Right cardiac atrium (tissue), 5 donors: ENCODE data around the gene RBP3. TPM values are rescaled to one million over a fixed set of nuclear protein-coding genes. Genes with fewer than 3 reads are reported as not detected.

Source experiments
- ATAC-seq, 2 donors: fragments of 200-7000 bp; cut with Tn5 transposase; one replicate each; pipeline versions ENCODE4 v1.8.0 to v1.9.1; 2020; ENCODE audit warnings: moderate library complexity in 2 of 2, mild to moderate bottlenecking in 1 of 2
- DNase-seq, 3 donors: peaks; one replicate each; pipeline ENCODE4 v3.0.0-alpha.2; 2020
- H3K27ac ChIP-seq: one replicate; pipeline ENCODE4 v1.5.1; 2013; ENCODE audit warnings: mild to moderate bottlenecking, low read length, control low read depth, moderate library complexity
- H3K27me3 ChIP-seq: one replicate; pipeline ENCODE4 v1.6.1; 2013; ENCODE audit not compliant: control insufficient read depth, insufficient read depth
- H3K4me1 ChIP-seq: one replicate; pipeline ENCODE4 v1.6.1; 2013; ENCODE audit warnings: low read length; ENCODE audit not compliant: control insufficient read depth, insufficient read depth
- H3K4me3 ChIP-seq: one replicate; pipeline ENCODE4 v1.5.1; 2013; ENCODE audit warnings: low read length, control low read depth
- H3K9me3 ChIP-seq: one replicate; pipeline ENCODE4 v1.6.1; 2013; ENCODE audit warnings: low read length; ENCODE audit not compliant: control insufficient read depth
- WGBS: extraction: QIAGEN DNeasy Blood & Tissue Kit; methylation state at CpG from one replicate; pipeline ENCODE4 v1.1.7; 2013; 5-methylcytosine and 5-hydroxymethylcytosine counted together
- intact Hi-C, 4 donors: fragments of 100-400 bp; cut with DNase I; formaldehyde crosslinking; loops; one replicate each; pipeline versions ENCODE4 v1.11.0 to v1.14.0; 2022 to 2023
- polyA plus RNA-seq: library from polyadenylated mRNA; stranded (reverse); fragments of 200-250 nt; gene quantifications from one replicate; pipeline ENCODE4 v1.2.3, GENCODE V29; 2013
- total RNA-seq, 4 donors: library from RNA; stranded (reverse); fragmentation: NEBNext Ultra II Directional; extraction: Animal tissue kit (Norgen Biotek cat#: 25700); gene quantifications; one replicate each; pipeline ENCODE4 v1.2.1, GENCODE V29; 2021
- donor health status: healthy with polysubstance abuse.
- donor health status: DM: no; HTN: yes; CAD: no.
- donor health status: DM: no; HTN: no; CAD: no.
- donor health status: DM: no; HTN: yes; CAD: no; lungs with severe emphysema.
- donor health status: DM: yes; HTN: yes; CAD: no.

Gene RBP3
- total and polyA plus RNA-seq, 5 donors, result not detected

- 93% methylated on average over 39 of the region's 39 CpGs for WGBS
- Histone ChIP-seq H3K9me3 (no peaks in the 10 kb centered on the region), H3K4me1 (no peaks in the 10 kb centered on the region), H3K27ac (no peak overlapping the region), H3K27me3 (no peaks in the 10 kb centered on the region), H3K4me3 (no peak overlapping the region)
- ATAC-seq (no peak), DNase-seq (no peak)
- intact Hi-C loops, result no loop called here
Observed at GRCh38 chr10:47350671-47351640, 2.8 kb downstream of the RBP3 start.

- DNase-seq, result no peak
- ATAC-seq, result no peak
- Histone ChIP-seq H3K4me3 (no peak overlapping the region), H3K4me1 (no peaks in the 10 kb centered on the region), H3K27ac (no peak overlapping the region), H3K9me3 (no peaks in the 10 kb centered on the region), H3K27me3 (no peaks in the 10 kb centered on the region)
- intact Hi-C loops, result no loop called here
- WGBS, result 81% methylated on average over 14 of the region's 14 CpGs
Observed at GRCh38 chr10:47351899-47352815, 4.0 kb downstream of the RBP3 start.

GRCh38 chr10:47353351-47353750 is 5.2 kb downstream of the RBP3 start:
- DNase-seq (no peak), ATAC-seq (no peak)
- Histone ChIP-seq H3K27me3 (no peaks in the 10 kb centered on the region), H3K4me3 (no peak overlapping the region), H3K4me1 (no peaks in the 10 kb centered on the region), H3K9me3 (no peaks in the 10 kb centered on the region), H3K27ac (no peak overlapping the region)
- 91% methylated on average over 6 of the region's 6 CpGs for WGBS
- intact Hi-C loops, result no loop called here

GRCh38 chr10:47354165-47354564 is 6.0 kb downstream of the RBP3 start:
- WGBS, result 63% methylated on average over 4 of the region's 4 CpGs
- Histone ChIP-seq H3K9me3 (no peaks in the 10 kb centered on the region), H3K27ac (no peak overlapping the region), H3K4me3 (no peak overlapping the region), H3K4me1 (no peaks in the 10 kb centered on the region), H3K27me3 (no peaks in the 10 kb centered on the region)
- no peak for ATAC-seq
- no peak for DNase-seq
- intact Hi-C loops, result no loop called here

DNA sequence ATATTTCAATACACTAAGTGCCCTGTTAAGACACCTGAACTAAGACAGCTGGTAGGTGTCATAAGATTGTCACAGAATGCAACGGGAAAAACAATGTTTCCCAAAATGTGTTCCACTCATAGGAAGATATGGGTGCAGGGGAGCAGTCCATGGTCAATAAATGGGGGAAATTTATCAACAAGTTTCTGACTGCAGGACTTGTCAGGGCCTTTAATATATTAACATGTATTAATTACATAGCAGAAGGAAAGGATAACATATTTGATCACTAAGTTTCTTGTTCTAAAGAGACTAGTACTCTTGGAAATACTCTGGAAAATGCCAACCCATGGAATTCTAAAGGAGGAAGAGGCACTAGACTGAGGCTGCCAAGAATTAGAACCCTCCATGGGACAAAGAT is 6.7 kb downstream of the RBP3 start:
- intact Hi-C loops, result no loop called here
- Histone ChIP-seq H3K27me3 (no peaks in the 10 kb centered on the region), H3K4me1 (no peaks in the 10 kb centered on the region), H3K9me3 (no peaks in the 10 kb centered on the region), H3K27ac (no peak overlapping the region), H3K4me3 (no peak overlapping the region)
- DNase-seq (no peak), ATAC-seq (no peak)
- WGBS, result 77% methylated on average over 1 of the region's 1 CpG

- no peaks in the 10 kb centered on the region for H3K27me3 ChIP-seq
- DNase-seq, result no peak
- 83% methylated on average over 5 of the region's 5 CpGs for WGBS
Observed at GRCh38 chr10:47356708-47357107, 8.5 kb downstream of the RBP3 start.

GRCh38 chr10:47357131-47357582 is 9.0 kb downstream of the RBP3 start:
- Histone ChIP-seq H3K27me3 (no peaks in the 10 kb centered on the region), H3K9me3 (no peaks in the 10 kb centered on the region), H3K4me3 (no peak overlapping the region), H3K4me1 (no peaks in the 10 kb centered on the region), H3K27ac (no peak overlapping the region)
- intact Hi-C loops, result no loop called here
- ATAC-seq, result no peak
- WGBS, result 93% methylated on average over 12 of the region's 12 CpGs
- no peak for DNase-seq

More at GRCh38 chr10:47356708-47357107, 8.5 kb downstream of the RBP3 start:
- no peaks in the 10 kb centered on the region for H3K4me1 ChIP-seq
- intact Hi-C loops, result no loop called here
- no peak for ATAC-seq
- no peak overlapping the region for H3K27ac ChIP-seq
- no peak overlapping the region for H3K4me3 ChIP-seq
- H3K9me3 ChIP-seq, result no peaks in the 10 kb centered on the region

- WGBS, result 92% methylated on average over 3 of the region's 3 CpGs
- no peak for DNase-seq
- intact Hi-C loops, result no loop called here
- Histone ChIP-seq H3K4me1 (no peaks in the 10 kb centered on the region), H3K27me3 (no peaks in the 10 kb centered on the region), H3K9me3 (no peaks in the 10 kb centered on the region), H3K4me3 (no peak overlapping the region), H3K27ac (no peak overlapping the region)
- no peak for ATAC-seq
Observed at GRCh38 chr10:47357911-47358310, 9.7 kb downstream of the RBP3 start.

DNA sequence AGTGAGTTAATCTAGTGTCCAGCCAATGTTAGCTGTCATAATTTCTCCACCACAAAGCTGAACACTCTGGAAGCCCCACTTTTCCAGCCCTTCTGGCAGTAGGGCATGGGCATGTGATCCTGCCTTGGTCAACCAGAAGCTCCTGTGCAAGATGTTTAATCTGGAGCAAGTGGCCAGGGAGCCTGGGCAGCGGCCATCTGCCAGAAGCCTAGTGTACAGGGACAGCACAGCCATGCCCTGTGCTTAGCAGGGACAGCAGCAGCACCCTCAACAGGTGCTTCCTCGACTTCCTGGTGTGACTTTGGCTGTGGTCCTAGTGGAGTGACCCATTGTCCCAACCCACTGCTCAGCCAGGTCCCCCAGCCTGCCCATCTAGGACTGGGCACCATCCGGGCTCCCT is 10.3 kb downstream of the RBP3 start:
- no peaks in the 10 kb centered on the region for H3K9me3 ChIP-seq
- ATAC-seq, result no peak
- H3K27me3 ChIP-seq, result no peaks in the 10 kb centered on the region
- 91% methylated on average over 3 of the region's 3 CpGs for WGBS
- DNase-seq, result no peak
- H3K4me1 ChIP-seq, result no peaks in the 10 kb centered on the region
- intact Hi-C loops, result no loop called here
- no peak overlapping the region for H3K27ac ChIP-seq
- no peak overlapping the region for H3K4me3 ChIP-seq

GRCh38 chr10:47359101-47359500 is 10.9 kb downstream of the RBP3 start:
- no peaks in the 10 kb centered on the region for H3K4me1 ChIP-seq
- H3K9me3 ChIP-seq, result no peaks in the 10 kb centered on the region
- no peak overlapping the region for H3K27ac ChIP-seq
- whole genome bisulfite sequencing, result 88% methylated on average over 2 of the region's 2 CpGs
- H3K4me3 ChIP-seq, result no peak overlapping the region
- intact Hi-C loops, result no loop called here
- no peak for ATAC-seq
- H3K27me3 ChIP-seq, result no peaks in the 10 kb centered on the region
- DNase-seq, result no peak
